SK-N-SH treated with all-trans-retinoic acid at 6 μM for 48 hours (cell line): ENCODE results near the gene ZEB1.

Source experiments
- ATAC-seq: fragments of 200-7000 bp; cut with Tn5 transposase; 3 replicates; pipeline ENCODE4 v1.9.1; 2020; ENCODE audit warnings: mild to moderate bottlenecking, moderate library complexity
- ARNTL ChIP-seq: fragments of 450-650 bp; formaldehyde crosslinking; IDR thresholded peaks from 2 replicates; pipeline ENCODE4 v1.5.0; 2020; ENCODE audit warnings: low read depth, mild to moderate bottlenecking, moderate library complexity, borderline replicate concordance
- BACH2 ChIP-seq: fragments of 250-450 bp; sonication (Bioruptor Pico); IDR thresholded peaks from 2 replicates; pipeline ENCODE4 v1.9.0; 2021; ENCODE audit warnings: mild to moderate bottlenecking, borderline replicate concordance
- CSDC2 ChIP-seq: fragments of 250-450 bp; sonication (Bioruptor Pico); IDR thresholded peaks from 2 replicates; pipeline ENCODE4 v1.5.0; 2020; ENCODE audit warnings: mild to moderate bottlenecking, moderate library complexity
- ESRRG ChIP-seq: fragments of 250-450 bp; sonication (Bioruptor Pico); IDR thresholded peaks from 2 replicates; pipeline ENCODE4 v1.6.1; 2021; ENCODE audit warnings: mild to moderate bottlenecking
- GLIS3 ChIP-seq: fragments of 250-450 bp; sonication (Bioruptor Pico); IDR thresholded peaks from 2 replicates; pipeline ENCODE4 v1.5.0; 2020; ENCODE audit warnings: mild to moderate bottlenecking, moderate library complexity
- OSR1 ChIP-seq: fragments of 250-450 bp; sonication (Bioruptor Pico); IDR thresholded peaks from 2 replicates; pipeline ENCODE4 v1.8.0; 2022; ENCODE audit warnings: moderate library complexity, mild to moderate bottlenecking, inconsistent platforms
- PPARA ChIP-seq: fragments of 250-450 bp; sonication (Bioruptor Pico); IDR thresholded peaks from 2 replicates; pipeline ENCODE4 v1.5.0; 2020; ENCODE audit warnings: mild to moderate bottlenecking, borderline replicate concordance
- RARB ChIP-seq: fragments of 250-450 bp; sonication (Bioruptor Pico); IDR thresholded peaks from 2 replicates; pipeline ENCODE4 v1.8.0; 2021; ENCODE audit warnings: mild to moderate bottlenecking, moderate library complexity
- SNAI2 ChIP-seq: fragments of 250-450 bp; sonication (Bioruptor Pico); IDR thresholded peaks from 2 replicates; pipeline ENCODE4 v1.5.0; 2020; ENCODE audit warnings: mild to moderate bottlenecking, moderate library complexity
- TCF4 ChIP-seq: fragments of 250-450 bp; sonication (Bioruptor Pico); IDR thresholded peaks from 2 replicates; pipeline ENCODE4 v1.8.0; 2021; ENCODE audit warnings: mild to moderate bottlenecking, moderate library complexity, borderline replicate concordance
- TOX ChIP-seq: fragments of 250-450 bp; sonication (Bioruptor Pico); IDR thresholded peaks from 2 replicates; pipeline ENCODE4 v1.8.0; 2021; ENCODE audit warnings: mild to moderate bottlenecking, moderate library complexity, borderline replicate concordance
- ZC3H10 ChIP-seq: fragments of 250-450 bp; sonication (Bioruptor Pico); IDR thresholded peaks from 2 replicates; pipeline ENCODE4 v1.5.1; 2021; ENCODE audit warnings: mild to moderate bottlenecking, moderate library complexity
- ZFP30 ChIP-seq: fragments of 450-650 bp; formaldehyde crosslinking; IDR thresholded peaks from 2 replicates; pipeline ENCODE4 v1.5.0; 2022; ENCODE audit warnings: mild to moderate bottlenecking, moderate library complexity
- ZNF70 ChIP-seq: fragments of 450-650 bp; formaldehyde crosslinking; IDR thresholded peaks from 2 replicates; pipeline ENCODE4 v1.5.0; 2020; ENCODE audit warnings: mild to moderate bottlenecking, moderate library complexity
- ZNF8 ChIP-seq: fragments of 450-650 bp; formaldehyde crosslinking; IDR thresholded peaks from 2 replicates; pipeline ENCODE4 v1.5.0; 2020; ENCODE audit warnings: mild to moderate bottlenecking, moderate library complexity
- TF ChIP-seq, protein P1 (sequence below): fragments of 250-450 bp; sonication (Bioruptor Pico); IDR thresholded peaks from 2 replicates; pipeline ENCODE4 v1.8.0; 2020; ENCODE audit warnings: mild to moderate bottlenecking, moderate library complexity, borderline replicate concordance
- TF ChIP-seq, protein P2 (sequence below): fragments of 250-450 bp; sonication (Bioruptor Pico); IDR thresholded peaks from 2 replicates; pipeline ENCODE4 v1.5.1; 2020; ENCODE audit warnings: low read depth, mild to moderate bottlenecking, moderate library complexity
- TF ChIP-seq, protein P3 (sequence below): fragments of 250-450 bp; sonication (Bioruptor Pico); IDR thresholded peaks from 2 replicates; pipeline ENCODE4 v1.5.0; 2020; ENCODE audit warnings: mild to moderate bottlenecking, moderate library complexity

ZEB1 gene

DNA sequence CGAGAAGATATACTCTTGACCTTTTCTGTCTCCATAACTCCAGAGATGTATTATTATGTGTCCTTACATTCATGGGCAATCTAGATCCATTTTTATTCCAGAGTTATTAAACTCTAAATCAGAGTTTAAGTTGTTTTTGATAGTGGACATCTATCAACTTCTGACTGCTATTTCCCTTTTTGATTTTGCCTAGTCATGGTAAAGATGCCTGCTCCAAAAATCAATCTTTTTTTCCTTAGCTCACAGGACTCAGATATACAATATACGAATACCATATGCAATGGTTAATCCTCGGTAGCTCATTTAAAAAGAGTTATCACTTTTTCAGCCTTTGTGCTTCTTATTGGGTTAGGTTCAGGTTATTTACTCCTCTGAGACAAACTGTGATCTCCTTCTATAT is 15.8 kb upstream of the ZEB1 start (continued):
- TF ChIP-seq, protein P1, sequence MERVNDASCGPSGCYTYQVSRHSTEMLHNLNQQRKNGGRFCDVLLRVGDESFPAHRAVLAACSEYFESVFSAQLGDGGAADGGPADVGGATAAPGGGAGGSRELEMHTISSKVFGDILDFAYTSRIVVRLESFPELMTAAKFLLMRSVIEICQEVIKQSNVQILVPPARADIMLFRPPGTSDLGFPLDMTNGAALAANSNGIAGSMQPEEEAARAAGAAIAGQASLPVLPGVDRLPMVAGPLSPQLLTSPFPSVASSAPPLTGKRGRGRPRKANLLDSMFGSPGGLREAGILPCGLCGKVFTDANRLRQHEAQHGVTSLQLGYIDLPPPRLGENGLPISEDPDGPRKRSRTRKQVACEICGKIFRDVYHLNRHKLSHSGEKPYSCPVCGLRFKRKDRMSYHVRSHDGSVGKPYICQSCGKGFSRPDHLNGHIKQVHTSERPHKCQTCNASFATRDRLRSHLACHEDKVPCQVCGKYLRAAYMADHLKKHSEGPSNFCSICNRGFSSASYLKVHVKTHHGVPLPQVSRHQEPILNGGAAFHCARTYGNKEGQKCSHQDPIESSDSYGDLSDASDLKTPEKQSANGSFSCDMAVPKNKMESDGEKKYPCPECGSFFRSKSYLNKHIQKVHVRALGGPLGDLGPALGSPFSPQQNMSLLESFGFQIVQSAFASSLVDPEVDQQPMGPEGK, result no peak
- no peak for TF ChIP-seq BACH2 (CRISPR knock-in tag)
- no peak for TF ChIP-seq ZNF8 (CRISPR knock-in tag)
- no peak for TF ChIP-seq ZC3H10 (CRISPR knock-in tag)
- TF ChIP-seq ARNTL (CRISPR knock-in tag), result no peak

DNA sequence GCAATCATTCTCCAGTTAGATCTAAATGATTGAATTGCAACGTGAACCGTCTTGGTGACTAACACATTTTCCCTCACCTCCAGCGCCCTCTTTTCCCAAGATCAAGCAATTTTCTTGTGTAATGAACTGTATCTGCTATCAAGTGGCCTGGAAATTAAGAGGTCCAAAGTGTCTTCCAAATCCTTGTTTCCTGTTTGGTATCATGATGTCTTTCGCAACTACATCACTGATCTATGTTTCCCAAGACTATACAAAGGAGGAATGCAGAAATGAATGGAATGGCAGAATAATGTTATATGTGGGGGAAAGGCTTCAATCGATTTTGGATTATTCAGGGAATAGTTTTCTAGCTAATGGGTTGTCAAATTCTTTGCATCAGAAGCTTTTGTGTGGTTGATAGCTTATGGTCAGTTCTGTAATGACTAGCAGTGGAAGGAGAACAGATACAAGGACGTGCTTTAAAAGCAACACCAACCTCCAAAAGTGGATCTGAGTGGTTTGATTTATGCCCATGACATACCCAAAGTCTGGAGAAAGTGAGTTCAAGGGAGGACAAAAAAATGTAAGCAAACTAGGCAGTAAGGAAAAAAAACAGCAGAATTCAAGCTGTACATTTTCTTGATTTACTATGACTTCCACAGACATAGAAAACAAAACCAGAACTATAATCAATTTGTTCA is 14.6 kb upstream of the ZEB1 start:
- TF ChIP-seq RARB (CRISPR knock-in tag) (no peak), ZNF70 (CRISPR knock-in tag) (no peak), ZC3H10 (CRISPR knock-in tag) (no peak), TCF4 (CRISPR knock-in tag) (no peak), ZNF8 (CRISPR knock-in tag) (no peak), TOX (CRISPR knock-in tag) (no peak), CSDC2 (CRISPR knock-in tag) (no peak), PPARA (CRISPR knock-in tag) (no peak), GLIS3 (CRISPR knock-in tag) (no peak), ARNTL (CRISPR knock-in tag) (no peak), ZFP30 (CRISPR knock-in tag) (no peak), OSR1 (CRISPR knock-in tag) (no peak), SNAI2 (CRISPR knock-in tag) (no peak), ESRRG (CRISPR knock-in tag) (no peak)
- TF ChIP-seq, protein P2, sequence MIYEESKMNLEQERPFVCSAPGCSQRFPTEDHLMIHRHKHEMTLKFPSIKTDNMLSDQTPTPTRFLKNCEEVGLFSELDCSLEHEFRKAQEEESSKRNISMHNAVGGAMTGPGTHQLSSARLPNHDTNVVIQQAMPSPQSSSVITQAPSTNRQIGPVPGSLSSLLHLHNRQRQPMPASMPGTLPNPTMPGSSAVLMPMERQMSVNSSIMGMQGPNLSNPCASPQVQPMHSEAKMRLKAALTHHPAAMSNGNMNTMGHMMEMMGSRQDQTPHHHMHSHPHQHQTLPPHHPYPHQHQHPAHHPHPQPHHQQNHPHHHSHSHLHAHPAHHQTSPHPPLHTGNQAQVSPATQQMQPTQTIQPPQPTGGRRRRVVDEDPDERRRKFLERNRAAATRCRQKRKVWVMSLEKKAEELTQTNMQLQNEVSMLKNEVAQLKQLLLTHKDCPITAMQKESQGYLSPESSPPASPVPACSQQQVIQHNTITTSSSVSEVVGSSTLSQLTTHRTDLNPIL (CRISPR knock-in tag), result no peak
- TF ChIP-seq, protein P3, sequence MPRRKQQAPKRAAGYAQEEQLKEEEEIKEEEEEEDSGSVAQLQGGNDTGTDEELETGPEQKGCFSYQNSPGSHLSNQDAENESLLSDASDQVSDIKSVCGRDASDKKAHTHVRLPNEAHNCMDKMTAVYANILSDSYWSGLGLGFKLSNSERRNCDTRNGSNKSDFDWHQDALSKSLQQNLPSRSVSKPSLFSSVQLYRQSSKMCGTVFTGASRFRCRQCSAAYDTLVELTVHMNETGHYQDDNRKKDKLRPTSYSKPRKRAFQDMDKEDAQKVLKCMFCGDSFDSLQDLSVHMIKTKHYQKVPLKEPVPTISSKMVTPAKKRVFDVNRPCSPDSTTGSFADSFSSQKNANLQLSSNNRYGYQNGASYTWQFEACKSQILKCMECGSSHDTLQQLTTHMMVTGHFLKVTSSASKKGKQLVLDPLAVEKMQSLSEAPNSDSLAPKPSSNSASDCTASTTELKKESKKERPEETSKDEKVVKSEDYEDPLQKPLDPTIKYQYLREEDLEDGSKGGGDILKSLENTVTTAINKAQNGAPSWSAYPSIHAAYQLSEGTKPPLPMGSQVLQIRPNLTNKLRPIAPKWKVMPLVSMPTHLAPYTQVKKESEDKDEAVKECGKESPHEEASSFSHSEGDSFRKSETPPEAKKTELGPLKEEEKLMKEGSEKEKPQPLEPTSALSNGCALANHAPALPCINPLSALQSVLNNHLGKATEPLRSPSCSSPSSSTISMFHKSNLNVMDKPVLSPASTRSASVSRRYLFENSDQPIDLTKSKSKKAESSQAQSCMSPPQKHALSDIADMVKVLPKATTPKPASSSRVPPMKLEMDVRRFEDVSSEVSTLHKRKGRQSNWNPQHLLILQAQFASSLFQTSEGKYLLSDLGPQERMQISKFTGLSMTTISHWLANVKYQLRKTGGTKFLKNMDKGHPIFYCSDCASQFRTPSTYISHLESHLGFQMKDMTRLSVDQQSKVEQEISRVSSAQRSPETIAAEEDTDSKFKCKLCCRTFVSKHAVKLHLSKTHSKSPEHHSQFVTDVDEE (CRISPR knock-in tag), result no peak
- TF ChIP-seq, protein P1, result no peak
- no peak for ATAC-seq

DNA sequence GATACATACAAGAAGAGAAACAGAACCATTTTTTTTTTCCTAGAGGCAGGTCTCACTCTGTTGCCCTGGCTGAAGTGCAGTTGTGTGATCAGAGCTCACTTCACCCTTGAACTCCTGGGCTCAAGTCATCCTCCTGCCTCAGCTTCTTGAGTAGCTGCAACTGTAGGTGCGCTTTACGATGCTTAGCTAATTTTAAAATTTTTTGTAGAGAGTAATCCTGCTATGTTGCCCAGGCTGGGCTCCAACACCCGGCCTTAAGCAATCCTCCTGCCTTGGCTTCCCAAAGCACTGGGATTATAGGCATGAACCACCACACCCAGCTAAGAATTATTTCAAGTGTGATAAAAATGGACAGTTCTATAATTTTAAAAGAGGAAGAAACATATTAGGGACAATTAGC is 5.6 kb upstream of the ZEB1 start:
- TF ChIP-seq ZNF70 (CRISPR knock-in tag), result no peak
- TF ChIP-seq ARNTL (CRISPR knock-in tag), result no peak
- no peak for TF ChIP-seq GLIS3 (CRISPR knock-in tag)
- TF ChIP-seq, protein P1, result no peak
- ATAC-seq, result no peak
